Ishikawa (cell line): ENCODE data around the gene SCN2B.

Experiments used
- CEBPB ChIP-seq: IDR thresholded peaks from 2 replicates; pipeline ENCODE4 v1.6.1; 2012
- CREB1 ChIP-seq: IDR thresholded peaks from 2 replicates; pipeline ENCODE4 v1.6.1; 2012; ENCODE audit warnings: low read depth
- EP300 ChIP-seq: IDR thresholded peaks from 2 replicates; pipeline ENCODE4 v1.6.1; 2012; ENCODE audit warnings: borderline replicate concordance
- RAD21 ChIP-seq: IDR thresholded peaks from 2 replicates; pipeline ENCODE4 v1.6.1; 2012; ENCODE audit warnings: low read depth
- ZBTB7A ChIP-seq: IDR thresholded peaks from 2 replicates; pipeline ENCODE4 v1.6.1; 2012; ENCODE audit warnings: low read depth
- TF ChIP-seq, protein P1 (sequence below): IDR thresholded peaks from 2 replicates; pipeline ENCODE4 v1.6.1; 2012; ENCODE audit warnings: low read depth, mild to moderate bottlenecking
- TF ChIP-seq, protein P2 (sequence below): IDR thresholded peaks from 2 replicates; pipeline ENCODE4 v1.6.1; 2012

DNA sequence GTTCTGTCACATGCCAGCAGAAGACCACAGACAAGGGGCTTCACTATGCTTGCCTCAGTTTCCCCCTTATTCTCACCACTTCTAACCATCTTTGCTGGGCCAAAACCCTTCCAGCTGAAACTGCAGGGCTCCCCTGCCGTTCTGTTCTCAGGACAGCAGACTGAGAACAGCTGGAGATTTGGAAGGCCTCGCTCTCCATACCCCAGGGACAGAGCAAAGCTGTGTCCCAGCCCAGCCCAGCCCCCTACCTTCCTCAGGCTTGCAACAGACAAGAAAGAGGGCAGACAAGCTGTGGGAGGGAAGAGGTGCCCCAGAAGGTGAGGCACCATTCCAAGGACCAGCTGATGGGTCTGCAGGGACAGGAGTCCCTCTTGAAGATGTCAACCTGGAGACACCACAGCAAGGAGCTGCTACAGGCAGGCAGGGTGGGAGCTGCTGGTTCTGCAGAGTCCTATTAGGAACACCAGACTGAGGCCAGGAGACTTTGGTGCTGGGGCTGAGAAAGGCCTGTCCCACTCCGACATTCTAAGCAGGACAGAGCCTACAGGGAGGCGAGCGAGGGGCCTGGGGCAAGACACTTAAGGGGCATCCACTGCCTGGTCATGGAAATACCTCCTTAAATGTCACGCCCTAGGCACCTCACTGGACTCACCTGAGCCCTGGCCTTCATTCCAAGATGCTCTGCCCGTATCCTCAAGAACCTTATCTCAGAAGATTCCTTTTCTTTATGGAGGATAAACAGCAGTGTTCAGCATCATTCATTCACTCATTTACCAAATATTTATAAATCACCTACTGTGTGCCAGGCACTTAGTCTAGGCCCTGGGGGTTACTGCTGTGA is 6.9 kb downstream of the SCN2B start:
- TF ChIP-seq, protein P1, sequence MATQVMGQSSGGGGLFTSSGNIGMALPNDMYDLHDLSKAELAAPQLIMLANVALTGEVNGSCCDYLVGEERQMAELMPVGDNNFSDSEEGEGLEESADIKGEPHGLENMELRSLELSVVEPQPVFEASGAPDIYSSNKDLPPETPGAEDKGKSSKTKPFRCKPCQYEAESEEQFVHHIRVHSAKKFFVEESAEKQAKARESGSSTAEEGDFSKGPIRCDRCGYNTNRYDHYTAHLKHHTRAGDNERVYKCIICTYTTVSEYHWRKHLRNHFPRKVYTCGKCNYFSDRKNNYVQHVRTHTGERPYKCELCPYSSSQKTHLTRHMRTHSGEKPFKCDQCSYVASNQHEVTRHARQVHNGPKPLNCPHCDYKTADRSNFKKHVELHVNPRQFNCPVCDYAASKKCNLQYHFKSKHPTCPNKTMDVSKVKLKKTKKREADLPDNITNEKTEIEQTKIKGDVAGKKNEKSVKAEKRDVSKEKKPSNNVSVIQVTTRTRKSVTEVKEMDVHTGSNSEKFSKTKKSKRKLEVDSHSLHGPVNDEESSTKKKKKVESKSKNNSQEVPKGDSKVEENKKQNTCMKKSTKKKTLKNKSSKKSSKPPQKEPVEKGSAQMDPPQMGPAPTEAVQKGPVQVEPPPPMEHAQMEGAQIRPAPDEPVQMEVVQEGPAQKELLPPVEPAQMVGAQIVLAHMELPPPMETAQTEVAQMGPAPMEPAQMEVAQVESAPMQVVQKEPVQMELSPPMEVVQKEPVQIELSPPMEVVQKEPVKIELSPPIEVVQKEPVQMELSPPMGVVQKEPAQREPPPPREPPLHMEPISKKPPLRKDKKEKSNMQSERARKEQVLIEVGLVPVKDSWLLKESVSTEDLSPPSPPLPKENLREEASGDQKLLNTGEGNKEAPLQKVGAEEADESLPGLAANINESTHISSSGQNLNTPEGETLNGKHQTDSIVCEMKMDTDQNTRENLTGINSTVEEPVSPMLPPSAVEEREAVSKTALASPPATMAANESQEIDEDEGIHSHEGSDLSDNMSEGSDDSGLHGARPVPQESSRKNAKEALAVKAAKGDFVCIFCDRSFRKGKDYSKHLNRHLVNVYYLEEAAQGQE, result no peak
- TF ChIP-seq, protein P2, sequence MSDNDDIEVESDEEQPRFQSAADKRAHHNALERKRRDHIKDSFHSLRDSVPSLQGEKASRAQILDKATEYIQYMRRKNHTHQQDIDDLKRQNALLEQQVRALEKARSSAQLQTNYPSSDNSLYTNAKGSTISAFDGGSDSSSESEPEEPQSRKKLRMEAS, result no peak
- TF ChIP-seq CEBPB, result no peak
- no peak for TF ChIP-seq EP300
- no peak for TF ChIP-seq RAD21
- TF ChIP-seq CREB1, result no peak
- no peak for TF ChIP-seq ZBTB7A
